ENCODE measurements around the gene C9orf72.

Gene C9orf72

GRCh38 chr9:27523141-27523540 is 50.1 kb downstream of the C9orf72 start:
- H3K27me3 ChIP-seq, result no peaks in the 10 kb centered on the region
- no peak for DNase-seq
- no peaks in the 10 kb centered on the region for H3K36me3 ChIP-seq
- TF ChIP-seq, protein P1, sequence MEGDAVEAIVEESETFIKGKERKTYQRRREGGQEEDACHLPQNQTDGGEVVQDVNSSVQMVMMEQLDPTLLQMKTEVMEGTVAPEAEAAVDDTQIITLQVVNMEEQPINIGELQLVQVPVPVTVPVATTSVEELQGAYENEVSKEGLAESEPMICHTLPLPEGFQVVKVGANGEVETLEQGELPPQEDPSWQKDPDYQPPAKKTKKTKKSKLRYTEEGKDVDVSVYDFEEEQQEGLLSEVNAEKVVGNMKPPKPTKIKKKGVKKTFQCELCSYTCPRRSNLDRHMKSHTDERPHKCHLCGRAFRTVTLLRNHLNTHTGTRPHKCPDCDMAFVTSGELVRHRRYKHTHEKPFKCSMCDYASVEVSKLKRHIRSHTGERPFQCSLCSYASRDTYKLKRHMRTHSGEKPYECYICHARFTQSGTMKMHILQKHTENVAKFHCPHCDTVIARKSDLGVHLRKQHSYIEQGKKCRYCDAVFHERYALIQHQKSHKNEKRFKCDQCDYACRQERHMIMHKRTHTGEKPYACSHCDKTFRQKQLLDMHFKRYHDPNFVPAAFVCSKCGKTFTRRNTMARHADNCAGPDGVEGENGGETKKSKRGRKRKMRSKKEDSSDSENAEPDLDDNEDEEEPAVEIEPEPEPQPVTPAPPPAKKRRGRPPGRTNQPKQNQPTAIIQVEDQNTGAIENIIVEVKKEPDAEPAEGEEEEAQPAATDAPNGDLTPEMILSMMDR (IDR thresholded peaks at IDR 0.05; ENCODE audit: low read depth, low read length), result no peak
- no peaks in the 10 kb centered on the region; the same call in 1 of the 2 replicates for H3K9me3 ChIP-seq
- no peaks in the 10 kb centered on the region for H3K4me1 ChIP-seq
- H3K4me3 ChIP-seq (ENCODE audit: low read depth, low read length), result no peak overlapping the region

DNA sequence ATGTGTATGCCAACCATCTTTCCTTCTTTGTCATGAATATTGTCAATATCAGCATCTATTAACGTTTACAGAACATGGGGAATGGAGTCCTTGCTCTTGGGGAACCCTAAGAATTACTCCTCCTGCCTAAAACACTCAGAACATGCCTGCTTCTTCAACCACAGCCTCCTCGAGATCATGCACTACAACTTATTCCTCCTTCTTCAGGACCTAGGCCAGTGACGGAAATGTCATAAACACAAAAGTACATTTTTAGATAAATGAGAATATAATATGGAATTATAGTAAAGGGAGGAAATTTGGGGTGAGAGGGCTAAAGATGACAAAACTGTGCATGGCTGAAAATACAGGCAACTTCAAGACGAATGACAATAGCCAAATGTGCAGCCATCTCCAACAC is 52.3 kb downstream of the C9orf72 start:
- Histone ChIP-seq H3K9me3 (no peaks in the 10 kb centered on the region; the same call in 1 of the 2 replicates), H3K27me3 (no peaks in the 10 kb centered on the region), H3K4me3 (ENCODE audit: low read depth, low read length) (no peak overlapping the region), H3K4me1 (no peaks in the 10 kb centered on the region), H3K36me3 (no peaks in the 10 kb centered on the region)
- TF ChIP-seq, protein P1 (IDR thresholded peaks at IDR 0.05; ENCODE audit: low read depth, low read length), result no peak
- DNase-seq, result no peak

GRCh38 chr9:27519466-27520465 is 53.5 kb downstream of the C9orf72 start:
- TF ChIP-seq, protein P1 (IDR thresholded peaks at IDR 0.05; ENCODE audit: low read depth, low read length), result no peak
- H3K4me3 ChIP-seq (ENCODE audit: low read depth, low read length), result no peak overlapping the region
- H3K9me3 ChIP-seq, result no peaks in the 10 kb centered on the region; the same call in 1 of the 2 replicates
- no peak for DNase-seq
- no peaks in the 10 kb centered on the region for H3K4me1 ChIP-seq
- no peaks in the 10 kb centered on the region for H3K27me3 ChIP-seq
- H3K36me3 ChIP-seq, result no peaks in the 10 kb centered on the region

GRCh38 chr9:27518809-27519208 is 54.5 kb downstream of the C9orf72 start:
- DNase-seq, result no peak
- Histone ChIP-seq H3K36me3 (no peaks in the 10 kb centered on the region), H3K4me3 (ENCODE audit: low read depth, low read length) (no peak overlapping the region), H3K27me3 (no peaks in the 10 kb centered on the region), H3K9me3 (no peaks in the 10 kb centered on the region), H3K4me1 (no peaks in the 10 kb centered on the region)
- TF ChIP-seq, protein P1 (IDR thresholded peaks at IDR 0.05; ENCODE audit: low read depth, low read length), result no peak

GRCh38 chr9:27518006-27518405 is 55.3 kb downstream of the C9orf72 start:
- TF ChIP-seq, protein P1 (IDR thresholded peaks at IDR 0.05; ENCODE audit: low read depth, low read length), result no peak
- no peaks in the 10 kb centered on the region for H3K9me3 ChIP-seq
- no peaks in the 10 kb centered on the region for H3K4me1 ChIP-seq
- no peaks in the 10 kb centered on the region for H3K27me3 ChIP-seq
- H3K4me3 ChIP-seq (ENCODE audit: low read depth, low read length), result no peak overlapping the region
- no peaks in the 10 kb centered on the region for H3K36me3 ChIP-seq
- no peak for DNase-seq

DNA sequence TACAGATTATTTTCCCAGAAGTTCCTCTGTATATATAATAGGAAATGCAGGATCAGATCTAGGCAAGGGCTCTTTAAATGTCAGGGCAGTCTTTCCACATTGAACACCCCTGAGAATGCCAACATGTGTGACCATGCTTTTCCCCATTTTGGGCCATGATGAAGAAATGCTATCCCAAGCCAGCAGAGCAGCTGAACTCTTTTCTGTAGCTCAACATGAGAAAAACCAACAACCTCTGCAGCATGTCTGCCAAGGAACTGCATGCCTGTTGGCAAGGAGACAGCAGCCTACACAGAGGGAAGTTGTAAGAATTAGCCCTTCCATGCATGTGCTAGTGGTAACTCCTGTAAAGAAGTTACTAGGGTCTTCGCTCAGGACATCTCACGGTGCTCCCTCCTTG is 58.7 kb downstream of the C9orf72 start:
- no peak overlapping the region for H3K4me3 ChIP-seq (ENCODE audit: low read depth, low read length)
- H3K9me3 ChIP-seq, result no peaks in the 10 kb centered on the region
- H3K4me1 ChIP-seq, result no peaks in the 10 kb centered on the region
- TF ChIP-seq, protein P1 (IDR thresholded peaks at IDR 0.05; ENCODE audit: low read depth, low read length), result no peak
- H3K27me3 ChIP-seq, result no peaks in the 10 kb centered on the region
- H3K36me3 ChIP-seq, result no peaks in the 10 kb centered on the region
- DNase-seq, result no peak
